ENCODE results near the gene GRIK3.

The GRIK3 gene

DNA sequence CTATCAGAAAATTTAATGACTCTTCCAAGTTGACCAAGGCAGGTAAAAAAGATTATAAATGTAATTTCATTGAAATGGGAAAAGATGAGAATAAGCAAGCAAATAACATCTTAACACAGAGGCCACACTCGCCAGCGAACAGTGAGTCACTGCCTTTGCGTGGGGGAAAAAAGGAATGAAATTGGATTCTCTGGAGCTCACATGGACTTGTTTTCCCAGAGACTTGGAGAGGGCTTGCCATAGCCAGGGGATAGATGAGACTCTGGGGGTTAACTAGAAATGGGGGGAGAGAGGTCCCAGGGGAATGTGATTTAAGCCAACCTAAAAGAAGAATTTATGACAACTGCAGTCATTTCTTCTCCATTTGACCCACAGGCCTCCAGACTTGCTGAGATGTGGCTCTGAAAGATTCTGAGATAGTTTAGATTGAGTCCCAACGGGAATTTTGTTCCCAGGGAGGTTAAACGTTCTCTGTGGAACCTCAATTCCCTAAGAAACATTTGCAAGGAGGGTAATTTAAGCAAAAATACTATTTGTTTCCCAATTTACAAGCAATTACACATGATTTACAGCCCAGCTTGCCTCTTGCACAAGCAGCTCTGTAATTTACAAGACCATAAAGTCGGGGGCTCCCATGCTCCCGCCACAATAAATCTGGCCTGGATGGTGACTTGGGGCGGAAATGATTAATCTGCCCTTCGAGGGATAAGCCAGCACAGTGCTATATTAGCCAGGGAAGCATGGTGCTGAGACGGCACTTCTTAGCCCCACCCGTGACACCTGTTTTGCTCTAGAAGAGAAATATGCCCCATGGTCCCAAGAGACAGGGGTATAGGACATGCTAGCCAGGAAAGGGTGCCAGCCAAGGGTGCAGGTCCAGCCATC is 68.8 kb downstream of the GRIK3 start:
- no CpG with 5 or more reads among the region's 11 CpGs for WGBS (ENCODE audit: insufficient coverage, insufficient read length)
- H3K9me3 ChIP-seq (ENCODE audit: control insufficient read depth, insufficient read depth, low read length) = no peaks in the 10 kb centered on the region
- no peaks in the 10 kb centered on the region for H3K36me3 ChIP-seq (ENCODE audit: control insufficient read depth, insufficient read depth, low read length)
- no peak overlapping the region for H3K27ac ChIP-seq (ENCODE audit: low read length)
- no peaks in the 10 kb centered on the region for H3K27me3 ChIP-seq (ENCODE audit: control insufficient read depth, insufficient read depth, low read length)
- DNase-seq (ENCODE audit: low read depth, low spot score) = no peak
- H3K4me3 ChIP-seq (ENCODE audit: low read length) = no peak overlapping the region
- no peaks in the 10 kb centered on the region for H3K4me1 ChIP-seq (ENCODE audit: control insufficient read depth, insufficient read depth, low read length)

DNA sequence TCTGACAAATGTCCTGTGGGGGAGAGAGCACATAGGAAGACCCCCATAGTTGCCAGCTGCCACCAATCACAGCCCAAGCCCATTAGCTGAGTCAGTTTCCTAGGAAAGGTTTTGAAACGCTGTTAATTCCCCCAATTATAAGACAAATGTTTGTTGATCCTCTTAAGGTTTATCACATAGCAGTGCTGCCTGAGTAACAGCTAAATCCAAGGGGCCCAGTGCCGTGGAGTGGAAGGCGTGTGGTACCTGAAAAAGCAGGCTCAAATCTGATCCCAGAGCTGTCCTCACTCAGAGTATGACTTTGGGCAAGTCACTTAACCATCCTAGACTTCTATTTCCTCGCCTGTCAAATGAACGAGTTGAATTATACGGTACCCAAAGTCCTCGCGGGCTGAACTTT is 69.5 kb downstream of the GRIK3 start:
- Histone ChIP-seq H3K27me3 (ENCODE audit: control insufficient read depth, insufficient read depth, low read length) (no peaks in the 10 kb centered on the region), H3K27ac (ENCODE audit: low read length) (no peak overlapping the region), H3K4me1 (ENCODE audit: control insufficient read depth, insufficient read depth, low read length) (no peaks in the 10 kb centered on the region), H3K36me3 (ENCODE audit: control insufficient read depth, insufficient read depth, low read length) (no peaks in the 10 kb centered on the region), H3K4me3 (ENCODE audit: low read length) (no peak overlapping the region), H3K9me3 (ENCODE audit: control insufficient read depth, insufficient read depth, low read length) (no peaks in the 10 kb centered on the region)
- no peak for DNase-seq (ENCODE audit: low read depth, low spot score)
- WGBS (ENCODE audit: insufficient coverage, insufficient read length) = no CpG with 5 or more reads among the region's 8 CpGs

DNA sequence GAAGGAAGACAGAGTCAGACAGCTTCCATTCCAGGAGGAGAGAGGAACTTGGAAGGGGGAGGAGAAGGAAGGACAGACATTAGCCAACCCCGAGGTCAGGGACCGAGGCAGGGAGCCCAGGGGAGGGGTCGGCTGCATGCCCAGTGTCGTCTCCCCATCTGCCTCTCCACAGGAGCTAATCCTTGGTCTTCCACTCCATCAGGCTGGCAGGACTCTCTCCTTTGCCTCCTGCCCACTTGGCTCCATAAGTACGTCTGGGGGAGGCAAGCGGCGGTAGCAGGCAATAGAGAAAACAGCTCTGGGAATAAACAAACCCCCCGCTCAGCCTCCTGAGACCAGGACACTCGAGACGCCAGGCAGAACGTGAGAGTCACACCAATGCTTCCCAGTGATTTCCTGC is 71.3 kb downstream of the GRIK3 start:
- WGBS (ENCODE audit: insufficient coverage, insufficient read length) = no CpG with 5 or more reads among the region's 11 CpGs
- H3K4me3 ChIP-seq (ENCODE audit: low read length) = no peak overlapping the region
- no peaks in the 10 kb centered on the region for H3K36me3 ChIP-seq (ENCODE audit: control insufficient read depth, insufficient read depth, low read length)
- H3K9me3 ChIP-seq (ENCODE audit: control insufficient read depth, insufficient read depth, low read length) = no peaks in the 10 kb centered on the region
- H3K27ac ChIP-seq (ENCODE audit: low read length) = no peak overlapping the region
- no peaks in the 10 kb centered on the region for H3K27me3 ChIP-seq (ENCODE audit: control insufficient read depth, insufficient read depth, low read length)
- no peaks in the 10 kb centered on the region for H3K4me1 ChIP-seq (ENCODE audit: control insufficient read depth, insufficient read depth, low read length)
- DNase-seq (ENCODE audit: low read depth, low spot score) = no peak

DNA sequence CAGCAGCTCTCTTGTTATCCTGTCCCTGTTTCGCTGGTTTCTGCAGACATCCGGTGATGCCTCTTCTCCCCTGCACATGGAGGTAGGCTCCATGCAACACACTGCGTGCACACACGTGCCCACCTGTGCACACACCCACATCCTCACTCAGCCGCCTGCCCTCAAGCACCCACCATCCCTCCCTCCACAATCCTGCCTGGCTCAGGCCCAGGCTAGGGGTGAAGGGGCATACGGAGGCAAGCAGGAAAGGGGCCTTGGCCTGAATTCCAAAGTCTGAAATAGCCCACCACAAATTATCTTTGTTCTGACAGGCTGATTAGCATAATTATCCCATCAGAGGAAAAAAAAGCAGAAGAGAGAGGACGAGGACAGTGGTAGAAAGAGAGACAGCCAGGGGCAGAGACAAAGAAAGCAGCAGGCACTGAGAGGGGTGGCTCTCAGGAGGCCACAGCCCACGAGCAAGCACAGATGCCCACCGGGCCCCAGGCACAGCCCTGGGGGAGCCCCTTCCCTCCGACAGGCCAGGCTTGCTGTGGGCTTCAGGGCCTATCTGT is 73.2 kb downstream of the GRIK3 start:
- no CpG with 5 or more reads among the region's 10 CpGs for WGBS (ENCODE audit: insufficient coverage, insufficient read length)
- Histone ChIP-seq H3K27me3 (ENCODE audit: control insufficient read depth, insufficient read depth, low read length) (no peaks in the 10 kb centered on the region), H3K27ac (ENCODE audit: low read length) (no peak overlapping the region), H3K4me3 (ENCODE audit: low read length) (no peak overlapping the region), H3K4me1 (ENCODE audit: control insufficient read depth, insufficient read depth, low read length) (no peaks in the 10 kb centered on the region), H3K9me3 (ENCODE audit: control insufficient read depth, insufficient read depth, low read length) (no peaks in the 10 kb centered on the region), H3K36me3 (ENCODE audit: control insufficient read depth, insufficient read depth, low read length) (no peaks in the 10 kb centered on the region)
- no peak for DNase-seq (ENCODE audit: low read depth, low spot score)

DNA sequence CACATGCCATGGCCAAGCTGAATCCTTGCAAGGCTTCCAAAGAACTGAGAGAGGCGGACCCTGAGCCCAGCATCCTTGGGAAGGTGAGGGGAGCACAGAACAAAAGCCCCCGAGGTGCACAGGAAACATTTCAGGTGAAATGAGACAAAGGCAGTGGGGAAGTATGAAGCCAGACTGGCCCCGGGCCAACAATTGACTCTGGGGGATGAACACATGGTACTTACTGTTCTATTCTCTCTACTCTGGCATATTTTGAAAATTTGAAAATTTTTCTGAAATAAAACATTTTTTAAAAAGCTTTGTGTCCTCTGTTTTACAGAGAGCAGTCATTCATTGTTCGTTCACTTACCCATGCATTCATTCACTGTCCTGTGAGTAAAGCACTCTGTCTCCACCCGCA is 77.7 kb downstream of the GRIK3 start:
- no peaks in the 10 kb centered on the region for H3K27me3 ChIP-seq (ENCODE audit: control insufficient read depth, insufficient read depth, low read length)
- no peaks in the 10 kb centered on the region for H3K9me3 ChIP-seq (ENCODE audit: control insufficient read depth, insufficient read depth, low read length)
- no peak for DNase-seq (ENCODE audit: low read depth, low spot score)
- no peak overlapping the region for H3K27ac ChIP-seq (ENCODE audit: low read length)
- H3K4me3 ChIP-seq (ENCODE audit: low read length) = no peak overlapping the region
- no peaks in the 10 kb centered on the region for H3K4me1 ChIP-seq (ENCODE audit: control insufficient read depth, insufficient read depth, low read length)
- WGBS (ENCODE audit: insufficient coverage, insufficient read length) = no CpG with 5 or more reads among the region's 5 CpGs
- no peaks in the 10 kb centered on the region for H3K36me3 ChIP-seq (ENCODE audit: control insufficient read depth, insufficient read depth, low read length)

DNA sequence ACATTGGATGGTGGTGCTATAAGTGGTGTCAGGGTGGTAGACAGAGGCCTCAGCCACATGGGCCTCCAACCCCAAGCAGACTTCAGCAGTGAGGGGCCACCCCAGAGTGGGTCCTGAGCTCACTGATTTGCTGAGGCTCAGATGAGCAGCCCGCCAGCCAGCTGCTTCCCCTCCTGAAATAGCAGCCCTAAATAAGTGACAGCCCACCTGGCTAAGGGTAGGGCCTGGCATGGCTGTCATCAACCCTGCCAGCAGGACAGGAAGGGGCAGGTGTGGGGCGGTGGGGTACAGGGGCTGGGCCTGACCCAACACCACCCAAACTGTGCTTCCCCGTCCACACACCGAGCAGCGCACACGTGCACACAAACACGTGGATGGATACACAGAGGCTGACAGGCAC is 79.3 kb downstream of the GRIK3 start:
- Histone ChIP-seq H3K9me3 (ENCODE audit: control insufficient read depth, insufficient read depth, low read length) (no peaks in the 10 kb centered on the region), H3K4me3 (ENCODE audit: low read length) (no peak overlapping the region), H3K36me3 (ENCODE audit: control insufficient read depth, insufficient read depth, low read length) (no peaks in the 10 kb centered on the region), H3K4me1 (ENCODE audit: control insufficient read depth, insufficient read depth, low read length) (no peaks in the 10 kb centered on the region), H3K27ac (ENCODE audit: low read length) (no peak overlapping the region), H3K27me3 (ENCODE audit: control insufficient read depth, insufficient read depth, low read length) (no peaks in the 10 kb centered on the region)
- DNase-seq (ENCODE audit: low read depth, low spot score) = no peak
- WGBS (ENCODE audit: insufficient coverage, insufficient read length) = no CpG with 5 or more reads among the region's 7 CpGs

DNA sequence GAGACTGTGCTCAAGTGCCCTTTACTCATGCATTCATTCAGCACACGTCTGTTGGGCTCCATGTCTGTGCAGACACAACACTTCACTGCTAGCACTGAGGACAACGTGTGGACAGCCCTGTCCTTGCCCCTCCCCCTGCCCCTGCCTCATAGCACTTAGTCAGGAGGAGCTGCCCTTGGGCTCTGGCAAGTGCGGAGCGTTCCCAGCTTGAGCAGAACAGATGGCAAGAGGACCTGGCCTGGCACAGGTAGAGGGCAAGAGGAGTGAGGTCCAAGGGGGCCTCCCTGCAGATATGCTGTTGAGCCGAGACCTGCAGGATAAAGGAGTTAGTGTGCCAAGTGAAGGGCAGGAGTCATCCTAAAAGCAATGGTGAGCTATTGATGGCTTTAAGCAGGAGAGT is 81.3 kb downstream of the GRIK3 start:
- H3K4me1 ChIP-seq (ENCODE audit: control insufficient read depth, insufficient read depth, low read length) = no peaks in the 10 kb centered on the region
- WGBS (ENCODE audit: insufficient coverage, insufficient read length) = no CpG with 5 or more reads among the region's 5 CpGs

DNA sequence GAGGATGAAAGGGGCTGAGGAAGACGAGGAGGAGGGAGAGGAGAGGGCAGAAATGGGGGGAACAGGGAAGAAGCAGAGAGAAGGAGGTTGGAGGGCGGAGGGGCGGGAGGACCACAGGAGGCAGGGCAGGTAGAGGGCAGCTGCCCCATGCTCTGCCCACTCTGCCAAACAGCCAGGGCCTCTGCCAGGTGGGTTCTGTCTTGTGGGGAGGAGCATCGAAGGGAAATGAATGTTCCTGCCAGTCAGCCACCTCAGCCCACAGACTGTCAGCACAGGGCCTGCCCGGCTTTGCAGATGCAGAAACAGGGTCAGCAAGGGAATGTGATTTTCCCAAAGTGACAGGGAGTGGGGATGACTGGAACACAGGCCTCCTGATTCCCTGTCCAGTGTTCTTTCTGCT is 82.6 kb downstream of the GRIK3 start:
- H3K36me3 ChIP-seq (ENCODE audit: control insufficient read depth, insufficient read depth, low read length) = no peaks in the 10 kb centered on the region
- no peaks in the 10 kb centered on the region for H3K27me3 ChIP-seq (ENCODE audit: control insufficient read depth, insufficient read depth, low read length)
- H3K9me3 ChIP-seq (ENCODE audit: control insufficient read depth, insufficient read depth, low read length) = no peaks in the 10 kb centered on the region
- WGBS (ENCODE audit: insufficient coverage, insufficient read length) = no CpG with 5 or more reads among the region's 5 CpGs
- no peak overlapping the region for H3K4me3 ChIP-seq (ENCODE audit: low read length)
- H3K27ac ChIP-seq (ENCODE audit: low read length) = no peak overlapping the region
- peaks cover 4% of the 10 kb centered on the region for H3K4me1 ChIP-seq (ENCODE audit: control insufficient read depth, insufficient read depth, low read length)
- DNase-seq (ENCODE audit: low read depth, low spot score) = no peak

More for the DNA sequence above, 81.3 kb downstream of the GRIK3 start:
- no peaks in the 10 kb centered on the region for H3K9me3 ChIP-seq (ENCODE audit: control insufficient read depth, insufficient read depth, low read length)
- DNase-seq (ENCODE audit: low read depth, low spot score) = no peak
- H3K36me3 ChIP-seq (ENCODE audit: control insufficient read depth, insufficient read depth, low read length) = no peaks in the 10 kb centered on the region
- H3K27ac ChIP-seq (ENCODE audit: low read length) = no peak overlapping the region
- no peak overlapping the region for H3K4me3 ChIP-seq (ENCODE audit: low read length)
- no peaks in the 10 kb centered on the region for H3K27me3 ChIP-seq (ENCODE audit: control insufficient read depth, insufficient read depth, low read length)

DNA sequence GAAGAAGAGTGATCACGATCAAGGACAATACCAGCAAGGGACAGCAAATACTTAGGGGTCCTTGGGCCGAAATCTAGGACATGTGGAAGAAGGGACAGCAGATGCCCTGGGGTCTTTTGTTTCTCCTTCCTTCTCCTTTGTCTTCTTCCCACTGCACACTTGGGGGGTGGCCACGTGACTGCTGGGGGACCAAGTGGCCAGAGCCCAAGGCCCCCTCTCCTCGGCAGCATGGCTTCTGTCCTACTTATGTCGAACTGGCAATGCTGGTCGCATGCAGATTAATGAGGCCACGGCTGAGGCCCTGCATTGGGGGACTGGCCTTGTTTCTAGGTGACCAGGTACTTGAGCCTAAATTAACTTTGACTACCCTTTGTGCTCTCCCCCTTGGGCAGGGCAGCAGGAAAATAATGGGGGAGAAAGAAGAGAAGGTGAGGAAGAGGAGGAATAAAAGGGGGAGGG is 83.0 kb downstream of the GRIK3 start:
- Histone ChIP-seq H3K36me3 (ENCODE audit: control insufficient read depth, insufficient read depth, low read length) (no peaks in the 10 kb centered on the region), H3K27ac (ENCODE audit: low read length) (no peak overlapping the region), H3K9me3 (ENCODE audit: control insufficient read depth, insufficient read depth, low read length) (no peaks in the 10 kb centered on the region), H3K4me3 (ENCODE audit: low read length) (no peak overlapping the region), H3K4me1 (ENCODE audit: control insufficient read depth, insufficient read depth, low read length) (peaks cover 4% of the 10 kb centered on the region), H3K27me3 (ENCODE audit: control insufficient read depth, insufficient read depth, low read length) (no peaks in the 10 kb centered on the region)
- no CpG with 5 or more reads among the region's 7 CpGs for WGBS (ENCODE audit: insufficient coverage, insufficient read length)
- no peak for DNase-seq (ENCODE audit: low read depth, low spot score)

DNA sequence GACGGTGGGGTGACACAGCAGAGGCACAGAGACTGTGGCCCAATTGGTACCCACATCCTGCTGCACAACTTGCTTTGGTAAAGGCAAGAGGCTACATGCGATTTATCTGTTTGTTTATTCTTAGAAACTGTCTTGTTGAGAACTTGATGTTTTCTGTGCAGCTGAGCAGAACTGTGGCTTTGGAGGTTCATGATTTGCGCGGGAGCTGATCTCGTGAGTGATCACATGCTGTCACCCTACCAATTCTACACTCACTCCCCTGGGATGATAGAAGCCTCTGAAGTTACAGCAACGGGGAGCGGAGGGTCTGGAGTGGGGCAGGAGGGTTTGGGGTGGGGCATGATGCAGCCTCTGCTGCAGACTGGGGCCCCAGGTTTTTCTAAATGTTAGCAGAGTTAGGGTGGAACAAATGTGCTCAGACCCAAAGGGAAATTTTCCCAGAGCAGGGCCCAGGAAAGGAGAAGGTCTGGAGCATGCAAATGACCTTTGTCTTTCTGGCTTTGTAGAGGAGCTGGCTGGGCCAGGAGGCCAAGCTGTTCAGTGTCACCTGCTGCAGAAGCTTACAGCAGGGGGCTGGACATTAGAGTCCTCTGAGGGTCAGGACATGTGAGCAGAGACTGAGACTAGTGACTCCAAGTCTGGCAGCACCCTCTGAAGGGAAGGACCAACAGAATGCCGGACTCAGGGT is 83.6 kb downstream of the GRIK3 start:
- no peaks in the 10 kb centered on the region for H3K36me3 ChIP-seq (ENCODE audit: control insufficient read depth, insufficient read depth, low read length)
- WGBS (ENCODE audit: insufficient coverage, insufficient read length) = no CpG with 5 or more reads among the region's 8 CpGs
- no peaks in the 10 kb centered on the region for H3K9me3 ChIP-seq (ENCODE audit: control insufficient read depth, insufficient read depth, low read length)
- no peak overlapping the region for H3K4me3 ChIP-seq (ENCODE audit: low read length)
- H3K27ac ChIP-seq (ENCODE audit: low read length) = no peak overlapping the region
- H3K4me1 ChIP-seq (ENCODE audit: control insufficient read depth, insufficient read depth, low read length) = peaks cover 4% of the 10 kb centered on the region
- DNase-seq (ENCODE audit: low read depth, low spot score) = no peak
- H3K27me3 ChIP-seq (ENCODE audit: control insufficient read depth, insufficient read depth, low read length) = no peaks in the 10 kb centered on the region

Measured in iPS DF 6.9 (cell line).